ENCODE measurements around the gene MFAP2.

MFAP2 gene

GRCh38 chr1:16925635-16926490, 54.6 kb downstream of the MFAP2 start:
- TF ChIP-seq ZNF274 (IDR thresholded peaks at IDR 0.05; ENCODE audit: low read depth, low read length): no peak
- H3K4me3 ChIP-seq (ENCODE audit: low read length): no peak overlapping the region

GRCh38 chr1:16924919-16925477, 55.4 kb downstream of the MFAP2 start:
- no peak overlapping the region for H3K4me3 ChIP-seq (ENCODE audit: low read length)
- no peak for TF ChIP-seq ZNF274 (IDR thresholded peaks at IDR 0.05; ENCODE audit: low read depth, low read length)
